Stimulated activated CD4-positive, alpha-beta T cell treated with anti-CD3 and anti-CD28 coated beads, Interleukin-2, amount 100 ng/mL, for 48 hours (primary cell): Measurements from ENCODE around the gene RBBP8.

ENCODE experiments used
- DNase-seq, 2 donors: peaks; one replicate each; pipeline ENCODE4 v3.0.0-alpha.2; 2020

Gene RBBP8

GRCh38 chr18:23003289-23003688, 70.2 kb downstream of the RBBP8 start:
- no peak for DNase-seq

- DNase-seq: no peak
Observed at GRCh38 chr18:23012249-23012648, 79.1 kb downstream of the RBBP8 start.

- no peak for DNase-seq
Observed at GRCh38 chr18:23020555-23021294, 87.6 kb downstream of the RBBP8 start.

- no peak for DNase-seq
Observed at GRCh38 chr18:23021623-23022022, 88.5 kb downstream of the RBBP8 start.

- no peak for DNase-seq
Observed at GRCh38 chr18:23032030-23032582, 99.0 kb downstream of the RBBP8 start.

- no peak for DNase-seq
Observed at GRCh38 chr18:23033056-23033455, 99.9 kb downstream of the RBBP8 start.

- DNase-seq: no peak
Observed at GRCh38 chr18:23036660-23037201, 103.6 kb downstream of the RBBP8 start.

GRCh38 chr18:23037646-23038045, 104.5 kb downstream of the RBBP8 start:
- DNase-seq: no peak

- DNase-seq: no peak
Observed at GRCh38 chr18:23038712-23039111, 105.6 kb downstream of the RBBP8 start.

GRCh38 chr18:23042133-23042532, 109.0 kb downstream of the RBBP8 start:
- DNase-seq: no peak

- no peak for DNase-seq
Observed at GRCh38 chr18:23043803-23044376, 110.8 kb downstream of the RBBP8 start.

GRCh38 chr18:23049698-23050373, 116.7 kb downstream of the RBBP8 start:
- no peak for DNase-seq

- no peak for DNase-seq
Observed at GRCh38 chr18:23053776-23054457, 120.8 kb downstream of the RBBP8 start.

- no peak for DNase-seq
Observed at GRCh38 chr18:23054553-23054952, 121.4 kb downstream of the RBBP8 start.

GRCh38 chr18:23056315-23056714, 123.2 kb downstream of the RBBP8 start:
- no peak for DNase-seq

GRCh38 chr18:23057096-23057495, 124.0 kb downstream of the RBBP8 start:
- DNase-seq: no peak

- DNase-seq: no peak
Observed at GRCh38 chr18:23058746-23059415, 125.8 kb downstream of the RBBP8 start.

- DNase-seq: no peak
Observed at GRCh38 chr18:23059541-23060465, 126.7 kb downstream of the RBBP8 start.

- no peak for DNase-seq
Observed at GRCh38 chr18:23062011-23062410, 128.9 kb downstream of the RBBP8 start.

- no peak for DNase-seq
Observed at GRCh38 chr18:23063502-23063901, 130.4 kb downstream of the RBBP8 start.

GRCh38 chr18:23065234-23065806, 132.2 kb downstream of the RBBP8 start:
- no peak for DNase-seq
